ENCODE data around the gene GGTLC3.
"Not testable (repeated sequence)": the region's sequence is repeated elsewhere in the genome, so short reads cannot be mapped to it uniquely, and the experiment has no call there.

GGTLC3 gene

GRCh38 chr22:18511327-18511726 lies 6.6 kb downstream of the GGTLC3 start:
- H3K79me2 ChIP-seq (ENCODE audit: control insufficient read depth, insufficient read depth, low read length, poor library complexity); H3K27ac ChIP-seq (ENCODE audit: low read depth, low read length); H2AK5ac ChIP-seq (ENCODE audit: low read length); H2BK12ac ChIP-seq (ENCODE audit: low read length); H3K18ac ChIP-seq (ENCODE audit: low read length); H3K23ac ChIP-seq (ENCODE audit: low read length); H3K4me3 ChIP-seq (ENCODE audit: low read depth, low read length); H4K8ac ChIP-seq (ENCODE audit: low read depth, low read length); H3K4me2 ChIP-seq (ENCODE audit: low read length); H3K79me1 ChIP-seq (ENCODE audit: low read length); H3K4ac ChIP-seq (ENCODE audit: low read depth, low read length); H2BK5ac ChIP-seq (ENCODE audit: low read depth, low read length, poor library complexity); H3K4me1 ChIP-seq (ENCODE audit: control insufficient read depth in 1 of 2, insufficient read depth in 2 of 2, low read length in 2 of 2); H3K36me3 ChIP-seq (ENCODE audit: control insufficient read depth in 1 of 2, insufficient read depth in 2 of 2, low read length in 2 of 2); H2AFZ ChIP-seq (ENCODE audit: insufficient read depth, low read length, poor library complexity); H2BK120ac ChIP-seq (ENCODE audit: insufficient read depth, low read length, poor library complexity); H4K91ac ChIP-seq (ENCODE audit: low read depth, low read length); DNase-seq; H3K9ac ChIP-seq (ENCODE audit: low read length); H3K27me3 ChIP-seq (ENCODE audit: insufficient read depth, low read length); H4K12ac ChIP-seq (ENCODE audit: low read depth, low read length); H3K9me3 ChIP-seq (ENCODE audit: insufficient read depth, low read depth, low read length); H3K14ac ChIP-seq (ENCODE audit: low read length): not testable (repeated sequence)
- no CpG with 5 or more reads among the region's 6 CpGs for WGBS (ENCODE audit: extremely low coverage, insufficient coverage, insufficient read length)

GRCh38 chr22:18496227-18496626 lies 21.7 kb downstream of the GGTLC3 start:
- not testable (repeated sequence) for H3K9me3 ChIP-seq (ENCODE audit: insufficient read depth, low read depth, low read length); H3K4me1 ChIP-seq (ENCODE audit: control insufficient read depth in 1 of 2, insufficient read depth in 2 of 2, low read length in 2 of 2); H3K79me1 ChIP-seq (ENCODE audit: low read length); H3K23ac ChIP-seq (ENCODE audit: low read length); H4K8ac ChIP-seq (ENCODE audit: low read depth, low read length); H3K14ac ChIP-seq (ENCODE audit: low read length); H2BK5ac ChIP-seq (ENCODE audit: low read depth, low read length, poor library complexity); DNase-seq; H3K79me2 ChIP-seq (ENCODE audit: control insufficient read depth, insufficient read depth, low read length, poor library complexity); H2AFZ ChIP-seq (ENCODE audit: insufficient read depth, low read length, poor library complexity); H4K12ac ChIP-seq (ENCODE audit: low read depth, low read length); H2BK120ac ChIP-seq (ENCODE audit: insufficient read depth, low read length, poor library complexity); H3K4me2 ChIP-seq (ENCODE audit: low read length); H4K91ac ChIP-seq (ENCODE audit: low read depth, low read length); H2AK5ac ChIP-seq (ENCODE audit: low read length); H3K9ac ChIP-seq (ENCODE audit: low read length); H3K36me3 ChIP-seq (ENCODE audit: control insufficient read depth in 1 of 2, insufficient read depth in 2 of 2, low read length in 2 of 2); H3K18ac ChIP-seq (ENCODE audit: low read length); H3K27me3 ChIP-seq (ENCODE audit: insufficient read depth, low read length); H3K4ac ChIP-seq (ENCODE audit: low read depth, low read length); H3K27ac ChIP-seq (ENCODE audit: low read depth, low read length); H2BK12ac ChIP-seq (ENCODE audit: low read length); H3K4me3 ChIP-seq (ENCODE audit: low read depth, low read length)
- no CpG with 5 or more reads among the region's 3 CpGs for WGBS (ENCODE audit: extremely low coverage, insufficient coverage, insufficient read length)

Measured in trophoblast cell (in vitro differentiated cells and primary cell).